Left ventricle myocardium superior (tissue), 1 donor: ENCODE data around the gene CD69. TPM values are rescaled to one million over a fixed set of nuclear protein-coding genes. Genes with fewer than 3 reads are reported as not detected.
"Not testable (repeated sequence)": the region's sequence is repeated elsewhere in the genome, so short reads cannot be mapped to it uniquely, and the experiment has no call there.

Source experiments
- ATAC-seq: fragments of 200-7000 bp; cut with Tn5 transposase; one replicate; pipeline ENCODE4 v1.9.1; 2020; ENCODE audit warnings: mild to moderate bottlenecking, moderate library complexity
- DNase-seq: peaks from one replicate; pipeline ENCODE4 v3.0.0-alpha.2; 2020
- intact Hi-C: fragments of 100-400 bp; cut with micrococcal nuclease; formaldehyde crosslinking; loops from one replicate; pipeline ENCODE4 v1.11.0; 2022
- total RNA-seq: library from RNA; stranded (reverse); fragmentation: NEBNext Ultra II Directional; extraction: Animal tissue kit (Norgen Biotek cat#: 25700); gene quantifications from one replicate; pipeline ENCODE4 v1.2.1, GENCODE V29; 2021
- donor health status: DM: no; HTN: yes; CAD: no; lungs with severe emphysema.

Gene CD69
- total RNA-seq, 1 donor from 2014 or later = 1.1 TPM

DNA sequence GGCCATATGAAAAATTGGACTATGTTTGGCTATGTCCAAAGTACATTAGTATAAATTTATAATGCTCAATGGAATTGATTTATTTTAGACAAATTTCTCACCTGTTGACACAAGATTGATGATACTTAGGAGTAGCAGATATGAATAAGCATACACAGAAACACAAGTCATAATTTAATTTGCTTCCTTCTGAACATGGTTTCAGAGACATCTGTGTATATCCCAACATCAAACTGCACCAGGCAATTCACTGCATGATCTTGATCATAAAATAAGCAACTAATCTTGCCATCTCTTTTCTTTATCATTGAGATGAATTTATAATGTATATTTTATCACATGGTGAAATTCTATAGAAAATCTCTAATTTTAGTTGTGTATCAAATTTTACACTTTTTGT is 31.6 kb downstream of the CD69 start:
- ATAC-seq (no peak), DNase-seq (no peak)
- intact Hi-C loops = no loop called here

DNA sequence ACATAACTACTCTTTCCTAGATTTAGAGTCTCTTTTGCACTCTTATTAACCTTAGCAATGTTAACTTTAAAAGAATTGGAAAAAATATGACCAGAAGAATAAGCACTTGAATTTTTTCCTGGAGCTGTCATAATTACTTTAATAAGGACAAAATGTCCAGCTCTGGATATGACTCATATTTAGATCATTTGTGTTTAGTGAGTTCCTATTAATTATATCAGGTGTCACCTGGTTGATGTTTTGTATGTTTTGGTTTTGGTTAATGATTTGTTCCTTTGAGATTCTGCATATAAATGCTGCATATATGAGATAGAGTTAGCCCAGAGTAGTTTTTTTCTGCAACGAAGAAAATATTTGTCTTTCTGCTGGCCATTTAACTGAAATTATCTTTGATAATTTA is 32.9 kb downstream of the CD69 start:
- DNase-seq (no peak), ATAC-seq (no peak)
- intact Hi-C loops = no loop called here

DNA sequence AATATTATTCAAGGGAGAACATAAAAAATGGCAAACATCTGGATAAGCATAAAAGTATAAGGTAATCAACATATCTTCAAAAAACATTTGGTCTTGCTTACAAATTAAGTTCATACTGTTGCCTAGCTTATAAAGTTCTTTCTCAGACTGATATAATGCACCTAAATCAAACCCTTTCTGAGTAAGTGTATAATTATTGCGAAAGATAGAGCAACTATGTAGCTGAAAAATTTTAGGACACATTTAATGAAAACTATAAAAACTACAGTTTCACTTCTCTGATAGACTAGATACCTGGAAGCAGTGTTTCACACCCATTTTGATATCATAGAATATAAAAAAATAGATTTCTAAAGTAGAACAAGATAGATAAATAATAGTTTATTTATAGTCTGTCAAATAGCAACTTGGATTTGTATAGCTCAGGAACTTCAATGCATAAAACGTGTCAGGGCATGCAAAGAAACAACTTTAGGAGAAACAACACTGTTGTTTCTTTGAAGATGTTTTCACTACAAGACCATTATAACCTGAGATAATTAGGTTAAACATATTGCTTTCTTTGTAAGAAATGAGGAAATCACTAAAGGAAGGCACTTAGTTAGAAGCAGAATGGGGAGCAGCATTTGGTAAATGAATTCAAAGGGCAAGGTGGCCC is 35.4 kb downstream of the CD69 start:
- intact Hi-C loops = no loop called here
- DNase-seq (no peak), ATAC-seq (no peak)

DNA sequence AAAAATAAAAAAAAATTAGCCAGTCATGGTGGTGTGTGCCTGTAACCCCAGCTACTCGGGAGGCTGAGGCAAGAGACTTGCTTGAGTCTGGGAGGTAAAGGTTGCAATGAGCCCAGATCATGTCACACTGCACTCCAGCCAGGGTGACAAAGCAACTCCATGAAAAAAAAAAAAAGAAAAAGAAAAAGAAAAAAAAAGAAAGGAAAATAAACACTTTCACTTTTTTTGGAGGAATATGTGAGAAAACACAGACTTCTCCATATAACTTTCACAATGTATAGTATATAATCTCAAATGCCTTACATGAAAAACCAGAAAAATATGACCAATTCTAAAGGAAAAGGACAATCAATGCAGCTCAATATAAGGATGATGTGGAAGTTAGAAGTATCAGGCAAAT is 36.7 kb downstream of the CD69 start:
- intact Hi-C loops = no loop called here
- DNase-seq (no peak), ATAC-seq (no peak)

DNA sequence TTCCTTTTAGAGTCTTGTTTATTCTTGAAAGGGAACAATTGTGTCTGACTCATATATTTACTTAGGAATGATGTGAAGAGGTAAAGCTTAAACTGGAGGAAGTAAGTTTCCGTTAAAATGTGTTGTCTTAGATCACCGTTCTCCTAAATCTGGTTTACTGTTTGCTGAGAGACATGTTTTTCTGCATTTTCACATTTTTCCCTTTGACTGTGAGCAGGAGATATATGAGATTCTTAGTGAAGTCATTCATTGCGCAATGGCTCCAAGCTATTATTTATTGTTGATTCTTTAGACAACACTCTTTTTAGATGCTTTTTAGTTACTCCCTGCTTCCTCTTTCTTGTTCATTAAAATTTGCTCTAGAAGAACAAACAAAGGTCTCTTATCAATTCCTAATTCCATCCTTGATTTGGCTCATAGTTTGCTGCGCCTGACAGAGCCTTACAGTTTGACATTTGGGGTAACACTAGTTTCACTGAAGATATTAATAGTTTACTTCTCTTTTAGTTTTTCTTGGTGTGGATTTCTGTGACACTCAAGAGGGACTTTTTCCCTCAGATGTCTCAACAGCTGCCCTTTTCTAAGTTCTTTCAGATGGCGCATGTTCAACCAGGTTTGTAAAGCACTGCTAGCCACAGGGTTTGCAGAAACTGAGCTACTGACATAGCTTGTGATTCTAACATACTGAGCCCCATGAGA is 39.2 kb downstream of the CD69 start:
- intact Hi-C loops = no loop called here
- ATAC-seq = no peak
- no peak for DNase-seq

DNA sequence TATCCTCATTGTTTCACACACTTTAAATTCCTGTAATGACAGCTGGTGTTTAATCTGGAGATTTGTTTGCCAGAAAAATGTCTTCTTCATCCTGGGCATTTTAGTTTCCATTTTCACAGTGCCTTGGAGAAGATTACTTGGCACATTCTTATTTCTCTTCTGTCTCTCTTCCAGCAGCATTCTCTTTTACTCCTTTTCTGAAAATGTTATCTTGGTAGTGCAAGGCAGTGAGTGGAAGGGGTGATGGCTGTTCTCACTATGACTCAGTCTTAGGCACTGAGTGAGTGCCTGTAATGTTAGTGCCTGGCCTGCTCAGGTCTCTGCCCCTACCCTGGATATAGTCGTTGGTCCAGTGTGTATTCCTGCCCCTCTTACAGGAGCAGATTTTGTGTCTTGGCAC is 40.9 kb downstream of the CD69 start:
- no peak for DNase-seq
- ATAC-seq = no peak
- intact Hi-C loops = no loop called here

DNA sequence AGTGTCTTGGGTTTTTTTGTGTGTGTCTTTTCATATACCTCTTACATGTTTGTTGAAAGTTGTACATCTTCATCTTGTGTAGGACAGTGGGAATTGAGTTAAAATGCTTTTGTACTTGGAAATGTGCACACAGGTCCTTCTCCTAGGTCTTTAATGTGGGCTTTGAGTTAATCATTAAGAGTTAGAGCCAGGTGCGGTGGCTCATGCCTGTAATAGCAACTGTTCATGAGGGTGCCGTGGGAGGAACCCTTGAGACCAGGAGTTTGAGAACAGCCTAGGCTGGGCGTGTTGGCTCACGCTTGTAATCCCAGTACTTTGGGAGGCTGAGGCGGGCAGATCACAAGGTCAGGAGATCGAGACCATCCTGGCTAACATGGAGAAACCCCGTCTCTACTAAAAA is 41.7 kb downstream of the CD69 start:
- DNase-seq = no peak
- no peak for ATAC-seq
- intact Hi-C loops = no loop called here

DNA sequence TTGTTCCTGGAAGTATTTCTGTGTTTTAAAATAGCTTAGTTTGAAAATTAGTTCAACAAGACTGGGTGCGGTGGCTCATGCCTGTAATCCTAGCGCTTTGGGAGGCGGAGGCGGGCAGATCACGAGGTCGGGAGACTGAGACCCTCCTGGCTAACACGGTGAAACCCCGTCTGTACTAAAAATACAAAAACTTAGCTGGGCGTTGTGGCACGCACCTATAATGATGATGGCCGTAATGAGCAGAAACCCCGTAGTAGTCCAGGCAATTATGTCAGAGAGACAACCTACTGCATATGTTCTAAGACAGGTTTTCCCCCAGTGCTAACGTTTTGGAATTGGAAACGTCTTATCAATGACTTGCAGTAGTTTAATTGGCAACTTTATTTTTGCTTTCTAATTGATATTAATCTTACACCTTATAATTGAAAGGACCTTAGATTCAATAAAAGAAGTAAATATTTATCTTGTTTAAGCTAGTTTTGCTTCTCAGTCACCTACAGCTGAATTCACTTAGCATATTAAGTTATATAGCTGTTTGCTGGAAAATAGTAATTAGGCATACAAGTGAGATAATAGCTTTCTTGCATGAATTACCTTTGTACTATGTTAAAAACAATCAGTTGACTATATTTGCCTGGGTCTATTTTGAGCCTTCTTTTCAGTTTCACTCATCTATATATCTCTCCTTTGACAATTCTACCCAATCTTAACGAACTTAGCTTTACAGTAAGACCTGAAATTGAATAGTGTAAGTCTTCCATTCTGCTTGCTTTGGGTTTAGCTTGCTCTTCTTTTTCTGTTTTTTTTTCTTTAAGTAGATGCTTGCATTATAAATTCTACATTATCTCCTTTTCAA is 43.4 kb downstream of the CD69 start:
- DNase-seq (no peak), ATAC-seq (no peak)
- intact Hi-C loops = no loop called here

DNA sequence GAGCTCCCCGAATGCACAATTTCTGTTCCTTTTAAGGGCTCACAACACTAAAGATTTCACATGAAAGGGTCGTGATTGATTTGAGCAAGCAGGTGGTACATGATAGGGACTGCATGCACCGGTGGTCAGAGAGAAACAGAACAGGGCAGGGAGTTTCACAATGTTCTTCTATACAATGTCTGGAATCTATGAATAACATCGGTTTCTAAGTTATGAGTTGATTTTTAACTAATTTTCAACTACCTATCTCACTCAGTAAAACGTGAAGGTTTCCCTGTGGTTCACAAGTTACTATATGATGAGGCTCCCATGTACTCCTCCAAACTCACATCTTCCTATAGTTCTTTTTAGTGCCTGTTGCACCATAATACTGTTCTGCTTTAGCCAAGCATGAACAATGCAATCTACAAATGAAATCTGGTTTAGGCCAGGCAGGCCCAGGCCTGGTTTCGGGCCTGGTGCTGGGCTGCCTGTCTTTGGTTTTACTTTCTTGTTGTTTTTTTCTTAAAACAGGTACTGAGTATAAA is 47.6 kb downstream of the CD69 start:
- DNase-seq, intact Hi-C loops, ATAC-seq: not testable (repeated sequence)

DNA sequence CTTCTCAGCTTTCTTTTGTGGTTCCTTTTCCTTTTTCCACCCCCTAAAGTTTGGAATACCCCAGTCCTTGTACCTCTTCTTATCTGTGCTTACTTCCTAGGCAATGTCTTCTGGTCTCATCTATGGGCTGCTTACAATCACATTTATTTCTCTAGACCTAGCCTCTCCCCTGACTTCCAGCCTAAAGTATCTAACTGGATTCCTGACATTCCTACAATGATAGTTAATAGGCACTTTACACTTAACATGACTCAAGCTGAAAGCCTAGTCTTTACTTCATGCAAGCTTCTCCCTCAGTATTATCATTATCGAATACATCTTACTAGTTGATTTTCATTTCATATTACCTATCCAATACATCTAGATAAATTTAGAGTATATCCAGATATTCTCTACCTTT is 49.0 kb downstream of the CD69 start:
- no peak for ATAC-seq
- intact Hi-C loops = no loop called here
- no peak for DNase-seq

DNA sequence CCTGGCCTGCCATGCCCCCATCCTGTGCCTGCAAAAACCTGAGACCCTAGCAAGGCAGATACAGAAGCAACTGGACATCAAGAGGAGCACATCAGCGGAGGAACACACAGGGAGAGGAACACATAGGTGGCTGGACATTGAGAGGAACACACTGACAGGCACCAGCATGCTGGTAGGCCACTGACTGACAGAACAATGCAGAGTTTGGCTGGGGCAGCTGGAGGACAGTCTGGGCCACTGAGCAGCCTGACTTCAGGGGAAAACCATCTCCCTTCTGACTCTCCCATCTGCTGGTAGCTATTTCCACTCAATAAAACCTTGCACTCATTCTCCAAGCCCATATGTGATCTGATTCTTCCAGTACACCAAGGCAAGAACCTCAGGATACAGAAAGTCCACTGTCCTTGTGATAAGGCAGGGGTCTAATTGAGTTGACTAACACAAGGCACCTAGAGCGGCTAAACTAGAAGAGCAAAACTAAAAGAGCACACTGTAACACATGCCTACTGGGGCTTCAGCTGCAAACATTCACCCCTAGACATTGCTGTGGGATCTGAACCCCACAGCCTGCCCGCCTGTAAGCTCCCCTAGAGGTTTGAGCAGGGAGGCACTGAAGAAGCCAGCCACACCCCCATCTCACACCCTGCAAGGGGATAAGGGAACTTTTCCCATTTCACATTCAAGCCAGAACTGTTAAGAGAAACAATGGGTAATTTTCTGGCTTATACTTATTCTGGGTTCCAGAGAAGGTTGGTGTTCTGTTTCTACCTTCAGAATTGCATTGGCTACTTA is 49.9 kb downstream of the CD69 start:
- ATAC-seq (no peak), DNase-seq (no peak)
- intact Hi-C loops = no loop called here

DNA sequence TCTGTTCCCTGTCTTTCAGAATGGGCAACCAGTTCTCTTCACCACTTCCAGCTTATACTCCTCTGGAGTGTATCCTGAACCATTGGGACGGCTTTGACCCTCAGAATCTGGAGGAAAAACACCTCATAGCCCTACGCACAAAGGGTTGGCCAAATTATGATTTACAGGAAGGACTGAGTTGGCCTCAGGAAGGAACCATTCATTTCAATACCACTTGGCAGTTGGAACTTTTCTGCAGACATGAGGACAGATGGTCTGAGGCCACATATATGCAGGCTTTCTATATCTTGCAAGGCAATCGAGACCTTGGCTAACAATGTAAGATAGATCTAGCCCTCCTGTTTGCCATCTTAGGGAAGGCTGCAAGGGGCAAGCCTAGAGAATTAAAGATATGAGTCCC is 51.8 kb downstream of the CD69 start:
- DNase-seq (no peak), ATAC-seq (no peak)
- intact Hi-C loops = loop anchor here (5.0 kb wide), 1 partner anchor 77 kb away; no protein-coding TSS in a partner anchor

DNA sequence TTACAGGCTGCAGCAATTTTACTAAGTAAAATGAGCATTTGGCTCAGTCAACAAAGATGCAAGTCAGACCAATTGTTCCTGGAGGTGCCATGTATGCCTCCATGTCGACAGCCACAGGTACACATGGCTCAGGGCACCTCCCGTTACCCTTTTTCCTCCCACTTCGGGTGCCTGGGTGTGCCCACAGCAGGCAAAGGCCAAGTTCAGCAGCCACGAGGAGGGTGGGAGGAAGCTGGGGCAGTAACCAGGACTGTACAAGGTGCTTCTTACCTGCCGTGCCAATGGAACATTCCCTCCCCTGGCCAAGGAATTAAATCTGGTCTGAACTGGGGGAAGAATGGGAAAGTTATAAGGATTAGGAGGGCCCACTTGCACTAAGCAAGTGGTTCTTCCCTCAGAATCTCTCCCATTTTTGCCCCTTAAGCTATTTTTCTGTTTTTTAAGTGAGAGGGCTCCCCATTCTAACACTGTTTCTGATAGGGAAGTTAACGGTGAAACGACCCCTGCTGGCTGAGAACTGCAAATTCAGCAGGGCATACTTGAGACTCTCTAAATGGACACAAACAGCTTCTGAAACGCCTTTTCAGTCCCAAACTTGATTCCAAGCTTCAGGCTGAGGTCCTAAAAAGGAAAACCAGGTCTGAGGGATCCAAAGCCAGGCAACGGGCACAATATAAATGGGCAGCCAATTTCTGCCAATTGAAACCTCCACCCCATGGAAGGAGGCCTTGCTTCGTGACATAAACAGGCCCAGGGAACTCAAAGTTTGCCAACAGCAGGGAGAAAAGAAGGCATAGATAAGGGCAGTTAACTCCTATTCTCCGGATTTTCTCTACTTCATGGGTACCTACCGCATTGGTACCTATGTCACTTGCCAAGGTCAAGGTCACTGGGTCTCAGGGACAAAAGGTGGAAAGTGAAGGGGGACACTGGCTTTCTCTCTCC is 52.6 kb downstream of the CD69 start:
- DNase-seq (no peak), ATAC-seq (peak; percentile 63)
- intact Hi-C loops = loop anchor here (5.0 kb wide), 1 partner anchor 76 kb away; no protein-coding TSS in a partner anchor

DNA sequence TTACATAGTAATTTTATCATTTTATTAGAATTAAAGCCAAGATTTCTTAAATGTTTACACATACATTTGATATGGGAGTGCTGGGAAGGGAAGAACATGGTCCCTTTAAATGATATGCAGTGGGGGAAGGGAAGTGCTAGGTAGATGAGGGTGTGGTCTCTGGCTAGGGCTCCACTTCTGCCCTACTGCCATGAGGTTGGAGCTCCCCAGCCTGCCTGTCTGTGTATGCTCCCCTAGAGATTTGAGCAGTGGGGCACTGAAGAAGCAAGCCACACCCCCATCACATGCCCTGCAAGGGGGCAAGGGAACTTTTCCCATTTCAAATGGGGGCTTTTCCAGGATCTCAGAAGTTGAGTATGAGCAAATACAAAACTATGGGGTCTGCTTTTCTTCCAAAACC is 53.3 kb downstream of the CD69 start:
- intact Hi-C loops = loop anchor here (5.0 kb wide), 1 partner anchor 75 kb away; no protein-coding TSS in a partner anchor
- ATAC-seq (no peak), DNase-seq (no peak)

DNA sequence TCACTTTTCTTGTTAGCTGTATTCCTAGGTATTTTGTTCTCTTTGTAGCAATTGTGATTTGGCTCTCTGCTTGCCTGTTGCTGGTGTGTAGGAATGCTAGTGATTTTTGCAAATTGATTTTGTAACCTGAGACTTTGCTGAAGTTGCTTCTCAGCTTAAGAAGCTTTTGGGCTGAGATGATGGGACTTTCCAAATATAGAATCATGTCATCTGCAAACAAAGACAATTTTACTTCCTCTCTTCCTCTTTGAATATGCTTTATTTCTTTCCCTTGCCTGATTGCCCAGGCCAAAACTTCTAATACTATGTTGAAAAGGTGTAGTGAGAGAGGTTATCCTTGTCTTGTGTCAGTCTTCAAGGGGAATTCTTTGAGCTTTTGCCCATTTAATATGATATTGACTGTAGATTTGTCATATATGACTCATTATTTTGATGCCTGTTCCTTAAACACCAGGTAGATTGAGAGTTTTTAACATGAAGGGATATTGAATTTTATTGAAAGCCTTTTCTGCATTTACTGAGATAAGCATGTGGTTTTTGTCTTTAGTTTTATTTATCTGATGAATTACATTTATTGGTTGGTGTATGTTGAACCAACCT is 54.5 kb downstream of the CD69 start:
- ATAC-seq = no peak
- no peak for DNase-seq
- intact Hi-C loops = loop anchor here (5.0 kb wide), 1 partner anchor 74 kb away; no protein-coding TSS in a partner anchor

DNA sequence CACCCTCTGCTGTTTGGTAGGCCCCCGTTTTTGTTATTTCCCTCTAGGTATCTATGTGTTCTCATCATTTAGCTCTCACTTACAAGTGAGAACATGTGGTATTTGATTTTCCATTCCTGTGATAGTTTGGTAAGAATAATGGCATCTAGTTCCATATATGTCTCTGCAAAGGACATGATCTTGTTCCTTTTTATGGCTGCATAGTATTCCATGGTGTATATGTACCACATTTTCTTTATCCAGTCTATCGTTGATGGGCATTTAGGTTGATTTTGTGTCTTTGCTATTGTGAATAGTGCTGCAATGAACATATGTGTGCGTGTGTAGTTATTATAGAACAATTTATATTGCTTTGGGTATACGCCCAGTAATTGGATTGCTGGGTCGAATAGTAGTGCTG is 56.1 kb downstream of the CD69 start:
- intact Hi-C loops, DNase-seq, ATAC-seq: not testable (repeated sequence)
